Activated naive CD4-positive, alpha-beta T cell treated with anti-CD3 and anti-CD28 coated beads, Interleukin-2, amount 50 U/mL, for 24 hours (primary cell): ENCODE data around the gene CDH3.
A peak's percentile ranks its signal among the peaks of the same experiment; 100 is the strongest.

Experiments
- H3K27ac Mint-ChIP-seq: one replicate; pipeline ENCODE4 v1.8.0; 2021; ENCODE audit warnings: mild to moderate bottlenecking, mixed read lengths
- H3K27me3 Mint-ChIP-seq: one replicate; pipeline ENCODE4 v1.8.0; 2021; ENCODE audit warnings: mixed read lengths
- H3K36me3 Mint-ChIP-seq: one replicate; pipeline ENCODE4 v1.8.0; 2021; ENCODE audit warnings: mixed read lengths
- H3K4me1 Mint-ChIP-seq: one replicate; pipeline ENCODE4 v1.8.0; 2021; ENCODE audit warnings: mixed read lengths
- H3K4me3 Mint-ChIP-seq: one replicate; pipeline ENCODE4 v1.8.0; 2021; ENCODE audit warnings: mild to moderate bottlenecking, mixed read lengths
- H3K9me3 Mint-ChIP-seq: one replicate; pipeline ENCODE4 v1.8.0; 2021; ENCODE audit warnings: mixed read lengths

Gene CDH3

DNA sequence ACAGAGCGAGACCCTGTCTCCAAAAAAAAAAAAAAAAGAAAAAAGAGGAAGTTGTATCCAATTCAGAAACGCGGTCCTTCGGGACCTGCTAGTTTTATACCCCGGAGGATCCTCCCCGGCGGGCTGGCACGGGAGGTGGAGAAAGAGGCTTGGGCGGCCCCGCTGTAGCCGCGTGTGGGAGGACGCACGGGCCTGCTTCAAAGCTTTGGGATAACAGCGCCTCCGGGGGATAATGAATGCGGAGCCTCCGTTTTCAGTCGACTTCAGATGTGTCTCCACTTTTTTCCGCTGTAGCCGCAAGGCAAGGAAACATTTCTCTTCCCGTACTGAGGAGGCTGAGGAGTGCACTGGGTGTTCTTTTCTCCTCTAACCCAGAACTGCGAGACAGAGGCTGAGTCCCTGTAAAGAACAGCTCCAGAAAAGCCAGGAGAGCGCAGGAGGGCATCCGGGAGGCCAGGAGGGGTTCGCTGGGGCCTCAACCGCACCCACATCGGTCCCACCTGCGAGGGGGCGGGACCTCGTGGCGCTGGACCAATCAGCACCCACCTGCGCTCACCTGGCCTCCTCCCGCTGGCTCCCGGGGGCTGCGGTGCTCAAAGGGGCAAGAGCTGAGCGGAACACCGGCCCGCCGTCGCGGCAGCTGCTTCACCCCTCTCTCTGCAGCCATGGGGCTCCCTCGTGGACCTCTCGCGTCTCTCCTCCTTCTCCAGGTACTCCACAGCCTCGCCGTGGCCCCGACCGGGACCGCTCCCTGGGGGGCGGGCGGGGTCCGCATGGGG, at the start of gene CDH3:
TSS of gene CDH3 (plus strand) at position 596 of the 779 bp plus-strand sequence. CDS start at position 666, 70 bp downstream.
- Mint-ChIP-seq H3K36me3 (peaks cover 2% of the 10 kb centered on the region), H3K4me3 (peak within 1 kb of the TSS; percentile 57), H3K27ac (no peak within 1 kb of the TSS), H3K9me3 (no peaks in the 10 kb centered on the region), H3K27me3 (peaks cover 36% of the 10 kb centered on the region), H3K4me1 (peaks cover 12% of the 10 kb centered on the region)

DNA sequence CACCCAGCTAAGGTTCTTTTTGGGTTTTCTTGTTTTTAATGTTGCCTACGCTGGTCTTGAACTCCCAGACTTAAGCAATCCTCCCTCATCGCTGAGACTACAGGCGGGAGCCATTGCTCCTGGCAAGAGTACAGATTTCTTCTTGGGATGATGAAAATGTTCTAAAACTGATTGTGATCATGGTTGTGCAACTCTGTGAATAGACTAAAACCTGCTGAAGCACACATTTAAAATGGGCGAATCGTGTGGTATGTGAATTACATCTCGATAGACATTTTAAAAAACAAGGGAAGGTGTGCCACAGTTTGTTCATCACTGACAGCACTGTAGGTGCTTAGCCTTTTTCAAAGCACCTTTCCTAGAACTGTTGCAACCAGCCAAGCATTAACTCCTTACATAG, 48.8 kb upstream of the CDH3 start:
- no peaks in the 10 kb centered on the region for H3K4me1 Mint-ChIP-seq
- H3K27ac Mint-ChIP-seq = no peak overlapping the region
- H3K4me3 Mint-ChIP-seq = no peak overlapping the region
- peaks cover 2% of the 10 kb centered on the region for H3K36me3 Mint-ChIP-seq
- no peaks in the 10 kb centered on the region for H3K9me3 Mint-ChIP-seq
- no peaks in the 10 kb centered on the region for H3K27me3 Mint-ChIP-seq

- no peaks in the 10 kb centered on the region for H3K4me1 Mint-ChIP-seq
- no peaks in the 10 kb centered on the region for H3K36me3 Mint-ChIP-seq
Observed at GRCh38 chr16:68599586-68599985, 45.5 kb upstream of the CDH3 start.

GRCh38 chr16:68605746-68606145, 39.4 kb upstream of the CDH3 start:
- H3K36me3 Mint-ChIP-seq = peaks cover 2% of the 10 kb centered on the region
- H3K27me3 Mint-ChIP-seq = no peaks in the 10 kb centered on the region
- no peak overlapping the region for H3K4me3 Mint-ChIP-seq
- no peaks in the 10 kb centered on the region for H3K9me3 Mint-ChIP-seq
- no peaks in the 10 kb centered on the region for H3K4me1 Mint-ChIP-seq
- peak overlapping the region; percentile 44 for H3K27ac Mint-ChIP-seq

More at GRCh38 chr16:68599586-68599985, 45.5 kb upstream of the CDH3 start:
- Mint-ChIP-seq H3K27ac (no peak overlapping the region), H3K9me3 (no peaks in the 10 kb centered on the region), H3K4me3 (no peak overlapping the region), H3K27me3 (no peaks in the 10 kb centered on the region)

DNA sequence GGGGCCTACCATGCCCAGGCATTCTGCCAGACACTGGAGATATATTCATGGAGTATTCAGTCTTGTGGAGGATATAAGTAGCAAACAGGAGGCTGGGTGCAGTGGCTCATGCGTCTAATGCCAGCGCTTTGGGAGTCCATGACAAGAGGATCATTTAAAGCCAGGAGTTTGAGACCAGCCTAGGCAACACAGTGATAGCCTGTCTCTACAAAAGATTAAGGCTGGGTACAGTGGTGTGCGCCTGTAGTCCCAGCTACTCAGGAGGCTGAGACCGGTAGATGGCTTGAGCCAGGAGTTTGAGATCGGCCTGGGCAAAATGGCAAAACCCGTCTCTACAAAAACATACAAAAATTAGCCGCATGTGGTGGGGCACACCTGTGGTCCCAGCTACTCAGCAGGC, 37.7 kb upstream of the CDH3 start:
- Mint-ChIP-seq H3K4me1 (no peaks in the 10 kb centered on the region), H3K27me3 (no peaks in the 10 kb centered on the region), H3K27ac (no peak overlapping the region), H3K4me3 (no peak overlapping the region), H3K9me3 (no peaks in the 10 kb centered on the region), H3K36me3 (peaks cover 3% of the 10 kb centered on the region)

DNA sequence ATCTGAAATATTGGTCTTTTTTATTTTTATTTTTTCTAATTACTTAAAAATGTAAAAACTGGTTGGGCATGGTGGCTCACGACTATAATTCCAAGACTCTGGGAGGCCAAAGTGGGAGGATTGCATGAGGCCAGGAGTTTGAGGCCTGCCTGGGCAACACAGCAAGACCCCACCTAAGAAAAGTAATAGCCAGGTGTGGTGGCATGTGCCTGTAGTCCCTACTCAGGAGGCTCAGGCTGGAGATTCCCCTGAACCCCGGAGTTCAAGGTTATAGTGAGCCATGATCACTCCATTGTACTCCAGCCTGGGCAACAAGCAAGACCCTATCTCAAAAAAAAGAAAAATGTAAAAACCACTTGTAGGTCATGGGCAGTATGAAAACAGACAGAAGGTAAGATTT, 36.8 kb upstream of the CDH3 start:
- Mint-ChIP-seq H3K4me3 (no peak overlapping the region), H3K4me1 (no peaks in the 10 kb centered on the region), H3K27ac (no peak overlapping the region), H3K27me3 (no peaks in the 10 kb centered on the region), H3K36me3 (peaks cover 5% of the 10 kb centered on the region), H3K9me3 (peaks cover 2% of the 10 kb centered on the region)

- peaks cover 10% of the 10 kb centered on the region for H3K9me3 Mint-ChIP-seq
- H3K27me3 Mint-ChIP-seq = no peaks in the 10 kb centered on the region
- no peak overlapping the region for H3K27ac Mint-ChIP-seq
- peaks cover 7% of the 10 kb centered on the region for H3K36me3 Mint-ChIP-seq
- no peaks in the 10 kb centered on the region for H3K4me1 Mint-ChIP-seq
- no peak overlapping the region for H3K4me3 Mint-ChIP-seq
Observed at GRCh38 chr16:68612996-68613395, 32.1 kb upstream of the CDH3 start.

DNA sequence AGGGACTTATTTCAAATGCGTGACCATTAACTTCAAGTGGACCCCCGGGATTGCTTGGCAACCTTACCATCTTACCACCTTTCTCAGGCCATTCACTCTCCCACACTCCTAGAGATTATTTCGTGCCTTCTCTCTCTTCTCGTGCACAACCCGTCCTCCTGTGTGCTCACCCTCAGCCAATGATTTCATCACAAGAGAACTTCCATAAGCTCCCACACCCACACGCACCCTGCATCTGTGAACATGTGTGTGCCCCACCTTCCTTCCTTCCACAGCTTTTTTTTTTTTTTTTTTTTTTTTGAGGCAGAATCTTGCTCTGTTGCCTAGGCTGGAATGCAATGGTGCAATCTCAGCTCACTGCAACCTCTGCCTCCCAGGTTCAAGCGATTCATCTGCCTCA, 27.4 kb upstream of the CDH3 start:
- H3K27ac Mint-ChIP-seq = no peak overlapping the region
- H3K27me3 Mint-ChIP-seq = no peaks in the 10 kb centered on the region
- H3K4me1 Mint-ChIP-seq = no peaks in the 10 kb centered on the region
- peaks cover 10% of the 10 kb centered on the region for H3K9me3 Mint-ChIP-seq
- peaks cover 2% of the 10 kb centered on the region for H3K36me3 Mint-ChIP-seq
- no peak overlapping the region for H3K4me3 Mint-ChIP-seq

- H3K9me3 Mint-ChIP-seq = no peaks in the 10 kb centered on the region
- H3K4me1 Mint-ChIP-seq = no peaks in the 10 kb centered on the region
- H3K4me3 Mint-ChIP-seq = no peak overlapping the region
- H3K27me3 Mint-ChIP-seq = no peaks in the 10 kb centered on the region
- no peaks in the 10 kb centered on the region for H3K36me3 Mint-ChIP-seq
- H3K27ac Mint-ChIP-seq = no peak overlapping the region
Observed at GRCh38 chr16:68626557-68626956, 18.6 kb upstream of the CDH3 start.

- Mint-ChIP-seq H3K27me3 (no peaks in the 10 kb centered on the region), H3K4me1 (no peaks in the 10 kb centered on the region)
Observed at GRCh38 chr16:68627951-68628425, 17.1 kb upstream of the CDH3 start.

DNA sequence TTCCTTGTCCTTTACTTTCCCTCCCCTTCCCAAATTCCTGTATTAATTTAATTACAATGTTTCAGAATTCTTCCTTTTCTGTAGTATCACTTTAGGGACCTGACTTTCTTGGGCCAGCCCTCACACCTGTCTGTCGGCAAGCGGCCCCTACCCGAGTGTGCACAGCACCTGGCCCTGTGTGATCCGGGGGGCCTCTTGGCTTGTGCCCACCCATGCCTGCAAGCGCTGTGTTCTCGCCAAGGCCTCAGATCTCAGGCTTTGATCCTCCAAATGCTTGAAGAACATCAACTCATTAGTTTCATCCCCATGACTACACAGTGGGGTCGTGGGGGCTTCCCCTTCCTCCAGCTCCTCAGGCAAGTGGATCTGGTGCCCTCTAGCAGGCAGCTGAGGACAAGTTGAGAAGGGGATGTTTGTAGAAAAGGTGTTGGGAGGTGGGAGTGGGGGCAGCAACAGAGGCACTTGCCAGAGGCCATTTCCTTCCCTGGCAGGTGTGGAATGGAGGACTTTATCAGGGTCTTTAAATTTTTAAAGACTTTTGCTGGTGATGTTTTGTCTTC, 15.7 kb upstream of the CDH3 start:
- no peaks in the 10 kb centered on the region for H3K27me3 Mint-ChIP-seq
- H3K27ac Mint-ChIP-seq = no peak overlapping the region
- no peaks in the 10 kb centered on the region for H3K36me3 Mint-ChIP-seq
- no peaks in the 10 kb centered on the region for H3K4me1 Mint-ChIP-seq
- H3K9me3 Mint-ChIP-seq = no peaks in the 10 kb centered on the region
- H3K4me3 Mint-ChIP-seq = no peak overlapping the region

More at GRCh38 chr16:68627951-68628425, 17.1 kb upstream of the CDH3 start:
- H3K36me3 Mint-ChIP-seq = no peaks in the 10 kb centered on the region
- H3K9me3 Mint-ChIP-seq = no peaks in the 10 kb centered on the region
- no peak overlapping the region for H3K27ac Mint-ChIP-seq
- no peak overlapping the region for H3K4me3 Mint-ChIP-seq

GRCh38 chr16:68636064-68636560, 9.0 kb upstream of the CDH3 start:
- Mint-ChIP-seq H3K27ac (no peak overlapping the region), H3K4me3 (no peak overlapping the region), H3K36me3 (peaks cover 2% of the 10 kb centered on the region), H3K9me3 (no peaks in the 10 kb centered on the region), H3K27me3 (no peaks in the 10 kb centered on the region), H3K4me1 (peaks cover 3% of the 10 kb centered on the region)

GRCh38 chr16:68636818-68637217, 8.3 kb upstream of the CDH3 start:
- H3K4me3 Mint-ChIP-seq = no peak overlapping the region
- H3K9me3 Mint-ChIP-seq = no peaks in the 10 kb centered on the region
- H3K4me1 Mint-ChIP-seq = peaks cover 3% of the 10 kb centered on the region
- H3K27ac Mint-ChIP-seq = no peak overlapping the region
- peaks cover 2% of the 10 kb centered on the region for H3K36me3 Mint-ChIP-seq
- no peaks in the 10 kb centered on the region for H3K27me3 Mint-ChIP-seq

DNA sequence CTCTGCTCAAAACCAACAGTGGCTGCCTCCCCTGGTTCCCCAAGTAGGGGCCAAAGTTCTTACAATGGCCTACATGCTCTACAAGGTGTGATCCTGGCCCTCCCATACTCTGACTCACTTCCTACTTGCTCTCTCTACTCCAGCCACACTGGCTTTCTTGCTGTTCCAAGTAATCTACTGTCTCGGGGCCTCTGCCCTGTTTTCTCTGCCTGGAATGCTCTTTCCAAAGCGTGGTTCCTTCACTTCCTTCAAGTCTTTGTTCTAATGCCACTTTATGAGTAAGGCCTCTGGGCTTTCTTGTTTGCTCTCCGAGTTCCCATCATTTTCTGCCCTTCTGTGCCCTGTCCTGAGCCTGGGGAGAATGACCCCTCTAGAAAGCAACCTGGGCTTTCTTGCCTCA, 4.1 kb upstream of the CDH3 start:
- Mint-ChIP-seq H3K27me3 (peaks cover 17% of the 10 kb centered on the region), H3K4me1 (peaks cover 12% of the 10 kb centered on the region), H3K27ac (no peak overlapping the region), H3K36me3 (peaks cover 2% of the 10 kb centered on the region), H3K4me3 (no peak overlapping the region), H3K9me3 (no peaks in the 10 kb centered on the region)

DNA sequence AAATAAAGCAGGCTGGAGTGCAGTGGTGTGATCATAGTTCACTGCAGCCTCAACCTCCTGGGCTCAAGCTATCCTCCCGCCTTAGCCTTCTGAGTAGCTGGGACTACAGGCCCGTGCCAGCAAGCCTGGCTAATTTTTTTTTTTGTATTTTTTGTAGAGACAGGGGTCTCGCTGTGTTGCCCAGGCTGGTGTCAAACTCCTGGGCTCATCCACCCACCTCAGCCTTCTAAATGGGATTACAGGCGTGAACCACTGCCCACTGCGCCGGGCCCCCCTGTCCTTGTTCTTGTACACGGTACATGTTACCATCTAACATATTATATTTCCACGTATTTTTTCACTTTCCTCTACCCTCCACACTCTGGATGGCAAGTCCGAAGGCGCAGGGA, 3.1 kb upstream of the CDH3 start:
- Mint-ChIP-seq H3K9me3 (no peaks in the 10 kb centered on the region), H3K27me3 (peaks cover 21% of the 10 kb centered on the region), H3K4me3 (no peak overlapping the region), H3K27ac (no peak overlapping the region), H3K4me1 (peaks cover 12% of the 10 kb centered on the region), H3K36me3 (peaks cover 2% of the 10 kb centered on the region)

- Mint-ChIP-seq H3K4me3 (no peak overlapping the region), H3K9me3 (no peaks in the 10 kb centered on the region), H3K36me3 (peaks cover 2% of the 10 kb centered on the region), H3K4me1 (peaks cover 12% of the 10 kb centered on the region), H3K27me3 (peaks cover 23% of the 10 kb centered on the region), H3K27ac (no peak overlapping the region)
Observed at GRCh38 chr16:68642436-68643101, 2.5 kb upstream of the CDH3 start.
